Stimulated activated CD8-positive, alpha-beta memory T cell treated with anti-CD3 and anti-CD28 coated beads, Interleukin-15, amount 100 ng/mL, for 1 hour (primary cell): Measurements from ENCODE around the gene KCNQ1.

Experiments
- DNase-seq: peaks from one replicate; pipeline ENCODE4 v3.0.0-alpha.2; 2020; ENCODE audit warnings: low read depth

KCNQ1 gene

DNA sequence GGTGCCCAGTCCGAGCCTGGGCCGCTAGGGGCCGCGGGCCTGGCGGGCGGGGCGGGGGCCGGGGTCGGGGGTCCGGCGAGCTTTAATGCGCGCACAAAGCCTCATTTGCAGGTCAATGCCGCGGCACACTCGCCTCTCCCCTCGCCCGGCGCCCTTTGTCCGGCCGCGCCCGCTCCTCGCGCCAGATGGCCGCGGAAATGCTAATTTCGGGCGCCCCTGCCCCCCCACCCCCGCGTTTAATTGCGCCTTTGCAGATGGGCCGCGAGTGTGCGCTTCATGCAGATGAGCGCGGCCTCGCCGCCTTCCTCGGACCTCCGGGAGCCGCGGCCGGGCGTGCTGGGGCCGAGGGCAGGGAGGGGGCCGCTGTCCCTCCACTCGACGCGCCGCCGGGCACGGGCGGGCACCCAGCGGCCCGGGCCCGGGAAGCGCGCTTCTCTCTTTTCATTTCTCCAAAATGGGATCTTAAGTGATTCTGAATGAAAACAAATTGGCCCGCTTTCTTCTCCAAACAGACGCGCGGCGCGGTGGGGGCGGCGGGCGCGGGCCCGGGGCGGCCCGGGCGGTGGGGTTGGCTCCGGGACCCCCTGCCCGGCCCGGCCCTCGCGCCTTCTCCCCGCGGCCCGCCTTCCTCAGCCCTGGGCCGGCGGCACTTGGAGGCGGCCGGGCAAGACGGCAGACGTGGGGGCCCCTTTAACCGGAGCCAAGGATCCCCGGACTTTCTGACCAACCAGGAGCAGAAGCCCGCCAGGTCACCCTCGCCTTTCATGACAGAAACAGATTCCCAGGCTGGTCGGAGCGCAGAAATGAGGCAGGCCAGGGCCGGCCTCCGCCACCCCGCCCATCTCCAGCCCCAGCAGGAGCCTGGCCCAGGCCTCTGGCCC is 417.8 kb downstream of the KCNQ1 start:
- no peak for DNase-seq

DNA sequence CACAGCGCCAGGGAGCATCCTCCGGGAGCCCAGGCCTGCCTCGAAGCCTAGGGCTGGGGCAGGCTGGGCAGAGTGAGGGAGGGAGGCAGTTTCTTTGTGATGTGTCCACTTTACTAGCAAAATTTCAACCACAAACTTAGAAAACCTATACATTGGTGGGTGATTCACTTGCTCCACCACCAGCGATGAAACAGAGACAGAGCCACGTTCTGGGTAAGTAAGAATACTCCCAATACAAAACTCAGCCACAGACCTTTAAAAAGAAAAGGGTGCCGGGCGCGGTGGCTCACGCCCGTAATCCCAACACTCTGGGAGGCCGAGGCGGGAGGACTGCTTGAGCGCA is 418.4 kb downstream of the KCNQ1 start:
- no peak for DNase-seq

DNA sequence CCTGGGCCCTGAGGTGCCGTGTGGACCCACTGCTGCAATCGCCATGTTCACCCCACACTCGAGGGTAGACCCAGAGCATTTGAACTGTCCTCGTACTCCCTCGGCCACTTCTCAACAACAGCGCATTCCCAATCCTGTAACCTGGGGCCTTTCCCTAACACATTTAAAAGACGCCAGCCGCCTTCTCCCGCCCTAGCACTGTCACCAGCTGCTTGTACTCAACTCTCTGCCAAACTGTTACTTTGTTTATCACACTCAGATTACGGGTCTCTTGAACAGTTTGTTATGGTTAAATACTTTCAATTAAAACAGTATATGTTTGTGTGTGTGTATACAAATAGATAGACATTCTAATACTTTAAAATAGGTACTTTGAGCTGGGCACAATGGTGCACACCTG is 420.1 kb downstream of the KCNQ1 start:
- no peak for DNase-seq

DNA sequence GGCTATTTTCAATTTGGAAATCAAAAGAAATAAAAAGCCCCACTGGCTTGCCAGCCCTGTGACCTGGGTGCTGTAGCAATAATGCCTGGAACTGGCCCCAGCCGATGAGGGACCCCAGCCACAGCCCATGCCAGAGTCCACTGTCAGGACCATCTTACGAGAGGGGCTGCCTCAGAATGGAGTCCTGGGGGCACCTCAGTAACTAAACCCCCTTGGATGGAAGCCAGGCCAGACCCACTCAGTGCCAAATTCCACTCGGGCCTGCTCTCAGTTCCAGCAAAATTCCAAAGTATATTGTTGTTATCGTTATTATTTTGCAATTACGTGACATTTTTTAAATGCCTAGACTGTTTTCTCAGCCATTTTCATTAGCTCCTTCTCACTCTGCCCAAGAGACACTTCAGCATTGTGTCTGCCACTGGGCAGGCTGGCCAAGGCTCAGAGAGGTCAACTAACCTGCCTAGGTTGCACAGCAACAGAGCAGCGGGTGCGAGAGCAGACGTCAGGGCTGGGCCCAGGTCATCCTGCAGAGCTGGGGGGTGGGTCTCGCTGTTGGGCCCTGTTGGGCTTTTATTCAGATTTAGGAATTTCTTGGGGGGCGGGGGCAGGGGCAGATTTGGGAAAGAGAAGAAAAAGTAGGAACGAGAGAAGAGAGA is 421.2 kb downstream of the KCNQ1 start:
- DNase-seq: no peak

DNA sequence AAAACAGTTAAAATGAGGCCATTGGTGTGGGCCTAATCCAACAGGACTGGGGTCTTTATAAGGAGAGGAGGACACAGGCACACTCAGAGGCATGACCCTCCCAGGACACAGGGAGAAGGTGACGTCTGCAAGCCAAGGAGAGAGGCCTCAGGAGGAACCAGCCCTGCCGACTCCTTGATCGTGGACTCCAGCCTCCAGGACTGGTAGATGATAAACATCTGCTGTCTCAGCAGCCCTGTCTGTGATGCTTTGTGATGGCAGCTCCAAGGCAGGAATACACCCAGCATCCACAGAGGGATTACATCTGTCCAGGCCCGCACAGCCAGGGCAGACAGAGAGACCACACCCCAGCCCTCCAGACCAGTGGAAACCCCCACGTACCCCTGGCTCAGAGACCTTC is 422.3 kb downstream of the KCNQ1 start:
- DNase-seq: no peak

DNA sequence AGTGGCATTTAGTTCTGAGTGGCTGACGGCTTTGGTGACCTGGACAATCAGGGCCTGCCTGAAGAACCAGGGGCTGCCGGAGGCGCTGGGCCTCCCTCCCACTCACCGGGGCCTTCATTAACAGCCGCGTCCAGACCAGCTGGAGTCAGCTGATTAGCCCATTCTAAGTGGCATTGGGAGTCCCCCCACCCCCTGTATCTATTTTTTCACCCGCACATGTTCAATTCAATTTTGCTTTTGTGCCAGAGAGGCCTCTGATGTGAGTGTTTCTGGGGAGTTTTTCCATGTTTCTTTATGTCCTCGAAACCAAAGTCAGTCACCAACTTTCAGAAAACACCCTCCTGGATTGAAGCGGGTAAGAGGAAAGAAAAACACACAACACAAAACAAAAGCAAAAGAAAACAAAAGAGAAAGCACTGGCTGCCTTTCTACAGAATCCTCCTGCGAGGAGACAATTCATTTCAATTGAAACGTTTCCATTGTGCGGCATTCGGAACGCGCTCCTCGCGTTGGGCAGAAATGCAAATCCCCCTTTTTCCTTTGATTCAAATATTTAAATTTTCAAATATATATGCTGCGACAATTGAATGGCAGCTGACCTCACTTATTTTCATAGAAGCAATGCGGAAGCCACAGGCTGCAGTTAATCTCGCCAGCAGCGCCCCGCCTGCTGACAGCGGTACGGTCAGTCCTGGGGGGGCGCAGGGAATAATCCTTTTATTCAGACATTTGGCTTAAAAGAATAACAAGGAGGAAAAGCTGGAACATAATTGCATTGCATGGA is 423.1 kb downstream of the KCNQ1 start:
- DNase-seq: no peak

DNA sequence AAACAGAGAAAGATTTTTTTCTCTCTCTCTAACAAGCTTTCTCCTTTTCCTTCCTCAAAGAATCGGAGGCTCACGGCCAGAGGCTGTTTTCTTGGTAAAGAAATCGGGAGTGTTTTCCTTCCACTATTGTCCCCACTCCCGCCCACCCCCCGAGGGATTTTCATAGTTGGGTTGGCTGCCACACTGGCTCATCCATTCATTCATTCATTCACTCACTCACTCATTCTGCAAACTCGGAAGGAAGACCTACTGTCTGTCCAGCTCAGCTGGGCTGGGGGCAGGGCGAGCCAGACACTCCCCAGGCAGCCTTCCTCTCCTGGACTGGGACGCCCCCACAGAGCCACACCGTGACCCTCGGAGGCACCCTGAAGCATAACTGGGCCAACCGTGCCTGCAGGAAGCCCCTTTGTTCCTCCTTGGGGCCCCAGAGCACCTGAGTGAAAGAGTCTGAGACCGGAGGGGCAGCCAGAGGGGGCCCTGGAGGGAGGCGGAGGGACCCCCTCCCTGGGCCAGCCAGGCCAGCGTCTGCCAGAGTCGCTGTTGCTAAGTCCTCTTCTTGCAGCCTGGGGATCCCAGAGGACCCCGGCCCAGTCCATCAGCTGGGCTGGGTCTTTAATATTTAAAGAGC is 423.8 kb downstream of the KCNQ1 start:
- no peak for DNase-seq

DNA sequence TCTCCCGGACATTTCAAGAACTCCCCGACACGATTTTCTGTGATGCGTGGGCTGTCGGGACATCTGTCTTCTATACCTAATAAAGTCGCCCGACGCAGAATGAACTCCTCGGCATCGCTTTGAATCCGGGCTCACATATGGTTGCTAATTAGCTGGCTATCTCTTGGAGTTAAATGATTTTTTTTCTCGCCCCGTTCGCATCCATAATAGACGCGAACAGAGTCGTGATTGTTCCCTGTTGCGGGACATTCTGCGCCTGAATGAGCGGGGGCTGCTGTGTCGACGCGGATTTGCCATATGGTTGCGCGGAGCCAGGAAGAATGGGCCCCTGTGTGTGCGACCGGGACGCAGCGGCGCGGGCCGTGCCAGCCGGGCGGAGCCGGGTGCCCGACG is 424.3 kb downstream of the KCNQ1 start:
- DNase-seq: no peak

DNA sequence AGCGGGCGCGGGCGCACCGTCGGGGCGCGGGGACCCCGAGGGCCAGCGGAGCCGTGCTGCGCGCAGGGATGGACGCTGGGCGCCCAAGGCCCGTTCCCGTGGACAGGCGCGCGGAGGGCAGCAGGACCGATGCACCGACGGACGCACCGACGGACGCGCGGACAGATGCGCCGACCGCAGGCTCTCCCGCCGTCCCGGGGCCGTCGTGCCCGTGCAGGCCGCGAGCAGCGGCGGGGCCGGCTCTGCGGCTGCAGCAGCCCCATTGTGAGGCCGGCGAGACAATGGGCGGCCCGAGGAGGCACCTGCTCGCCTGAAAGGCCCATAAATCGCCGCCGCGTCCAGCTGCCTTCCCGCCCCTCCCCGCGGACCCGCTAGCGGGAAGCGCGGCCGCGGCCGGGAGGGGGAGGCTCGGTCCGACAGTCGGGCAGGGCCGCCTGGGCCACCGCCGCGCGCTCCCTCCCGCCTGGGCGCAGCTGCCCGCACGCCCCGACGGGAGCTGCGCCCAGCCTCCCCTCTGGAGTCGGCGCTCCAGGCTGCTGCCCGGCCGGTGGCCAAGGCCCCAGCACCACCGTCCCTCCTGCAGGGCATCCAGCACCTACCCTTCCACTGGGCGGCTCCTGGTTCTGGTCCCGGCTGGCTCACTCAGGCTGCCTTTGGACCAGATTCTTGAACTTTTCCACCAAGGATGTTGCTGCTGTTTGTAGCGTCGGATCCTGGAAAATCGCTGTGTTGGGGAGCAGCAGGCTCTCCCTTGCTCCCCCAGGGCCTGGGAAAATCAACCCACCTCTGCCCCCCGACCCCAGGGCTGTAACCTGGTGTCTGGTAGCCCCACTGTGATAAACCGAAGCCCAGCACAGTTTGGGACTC is 425.0 kb downstream of the KCNQ1 start:
- no peak for DNase-seq

DNA sequence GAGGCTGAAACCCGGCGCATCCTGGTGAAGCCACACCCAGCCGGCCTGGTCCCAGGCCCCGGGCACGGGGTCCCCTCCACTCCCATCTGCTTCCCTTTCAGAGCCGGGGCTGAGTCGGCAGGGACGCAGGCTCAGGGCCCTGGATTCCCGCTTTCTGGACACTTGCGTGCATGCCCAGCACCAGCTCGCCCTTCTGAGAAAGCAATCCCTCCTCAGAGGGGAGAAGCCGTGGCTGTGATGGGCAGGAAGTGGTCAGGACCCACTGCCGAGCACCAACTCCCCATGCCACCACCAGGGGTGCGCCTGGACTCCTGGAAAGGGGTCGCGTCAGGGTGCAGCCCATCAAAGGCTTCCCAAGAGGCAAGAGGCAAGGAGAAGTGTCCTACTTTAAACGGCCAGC is 425.7 kb downstream of the KCNQ1 start:
- DNase-seq: no peak

DNA sequence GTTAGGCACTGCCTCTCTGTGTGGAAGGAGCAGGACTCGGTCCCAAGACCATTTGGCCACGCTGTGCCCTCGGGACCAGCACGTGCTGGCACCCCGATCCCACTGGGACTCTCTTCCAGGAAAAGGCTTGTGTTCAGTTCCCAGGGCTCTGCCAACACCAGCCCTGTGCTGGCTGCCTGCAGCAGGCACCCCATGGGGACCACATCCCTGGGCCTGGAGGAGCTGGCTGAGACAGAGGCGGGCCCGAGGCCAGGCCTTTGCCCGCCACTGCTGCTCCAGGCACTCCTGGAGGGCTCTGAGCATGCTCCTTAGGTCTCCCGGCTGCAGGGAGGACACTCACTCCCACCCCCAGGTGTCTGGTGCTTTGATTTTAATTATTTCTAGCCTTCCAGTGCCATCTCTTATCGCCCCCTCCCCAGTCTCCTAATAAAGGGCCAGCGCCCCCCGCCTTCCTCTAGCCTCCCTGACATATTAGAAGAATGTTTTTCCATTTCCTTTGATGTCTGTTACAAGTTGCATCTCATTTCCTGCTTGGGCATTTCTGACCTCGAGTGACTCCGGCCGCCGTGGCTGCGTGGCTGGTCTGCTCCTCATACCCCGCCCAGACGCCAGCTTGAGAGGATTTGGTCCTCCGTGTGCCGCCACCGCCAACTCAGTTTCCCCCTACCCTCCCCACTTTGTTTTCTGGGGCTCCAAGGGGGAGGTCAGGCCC is 426.3 kb downstream of the KCNQ1 start:
- DNase-seq: no peak

DNA sequence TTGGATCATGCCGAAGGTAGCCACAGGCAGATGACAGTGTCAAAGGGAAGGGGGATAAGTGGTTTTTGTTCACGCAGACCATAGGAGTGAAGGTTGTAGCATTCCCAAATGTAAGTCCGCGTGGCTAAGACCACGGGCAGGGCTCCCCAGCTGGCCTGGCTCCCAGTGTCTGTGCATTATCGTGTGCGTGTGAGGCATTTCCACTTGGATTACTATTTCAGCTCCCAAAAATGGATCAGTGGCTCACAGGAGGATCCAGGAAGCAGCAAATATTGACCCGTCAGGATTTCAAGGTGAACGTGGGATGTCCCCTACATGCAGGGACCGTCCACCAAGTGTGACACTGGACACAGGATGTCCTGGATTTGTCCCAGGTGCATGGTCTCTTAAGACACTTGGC is 430.2 kb downstream of the KCNQ1 start:
- DNase-seq: no peak

DNA sequence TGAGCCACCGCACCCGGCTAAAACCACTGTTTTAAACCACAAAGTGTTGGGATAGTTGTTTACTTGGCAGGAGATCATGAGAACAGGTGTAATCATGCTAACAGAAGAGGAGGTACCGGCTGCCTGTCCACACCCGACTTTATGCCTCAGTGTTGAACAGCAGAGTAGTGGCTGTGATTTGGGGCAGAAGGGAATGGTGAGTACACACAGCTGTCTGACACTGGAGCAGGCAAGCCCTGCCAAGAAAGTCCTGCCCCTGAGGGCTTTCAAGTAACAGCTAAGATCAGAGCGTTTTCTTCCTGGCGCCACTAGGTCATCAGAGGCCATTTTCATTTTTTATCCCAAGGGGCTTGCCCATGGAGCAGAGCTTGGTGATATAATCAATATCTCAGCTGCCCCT is 432.7 kb downstream of the KCNQ1 start:
- DNase-seq: no peak

DNA sequence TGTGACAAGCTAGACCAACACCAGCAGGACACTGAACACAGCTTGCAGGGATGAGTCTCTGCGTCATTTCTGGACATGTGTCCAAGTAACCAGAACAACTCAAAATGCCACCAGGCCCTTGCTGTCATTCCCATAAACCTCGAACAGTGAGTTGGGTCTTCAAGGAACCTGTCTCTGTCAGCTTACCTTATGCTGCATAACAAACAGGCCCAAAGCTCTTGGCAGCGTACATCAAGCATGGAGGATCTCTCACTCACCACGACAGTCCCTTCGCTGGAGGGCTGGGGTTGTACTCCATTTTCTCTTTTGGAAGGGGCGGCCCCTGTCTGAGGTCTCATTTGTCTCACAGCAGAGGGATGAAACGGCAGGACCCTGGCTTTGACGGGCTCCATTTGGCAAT is 434.0 kb downstream of the KCNQ1 start:
- no peak for DNase-seq

DNA sequence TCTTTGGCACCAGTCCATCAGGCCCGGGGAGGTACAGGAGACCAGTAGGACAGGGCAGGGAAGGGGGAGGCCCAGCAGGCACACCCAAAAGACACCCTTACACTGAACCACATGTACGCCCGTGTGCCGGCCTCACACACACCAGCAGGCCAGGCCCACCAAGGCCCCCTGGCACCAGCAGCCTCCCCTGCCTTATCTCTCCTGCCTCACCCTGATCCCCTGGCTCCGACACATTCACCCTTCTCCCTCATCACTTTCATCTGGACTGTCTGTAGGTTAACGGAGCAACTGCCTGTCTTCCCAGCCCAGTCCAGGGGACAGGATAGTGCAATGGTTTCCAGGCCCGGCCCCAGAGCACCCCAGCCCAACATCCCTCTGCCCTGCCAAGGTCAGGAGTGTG is 435.8 kb downstream of the KCNQ1 start:
- DNase-seq: no peak

DNA sequence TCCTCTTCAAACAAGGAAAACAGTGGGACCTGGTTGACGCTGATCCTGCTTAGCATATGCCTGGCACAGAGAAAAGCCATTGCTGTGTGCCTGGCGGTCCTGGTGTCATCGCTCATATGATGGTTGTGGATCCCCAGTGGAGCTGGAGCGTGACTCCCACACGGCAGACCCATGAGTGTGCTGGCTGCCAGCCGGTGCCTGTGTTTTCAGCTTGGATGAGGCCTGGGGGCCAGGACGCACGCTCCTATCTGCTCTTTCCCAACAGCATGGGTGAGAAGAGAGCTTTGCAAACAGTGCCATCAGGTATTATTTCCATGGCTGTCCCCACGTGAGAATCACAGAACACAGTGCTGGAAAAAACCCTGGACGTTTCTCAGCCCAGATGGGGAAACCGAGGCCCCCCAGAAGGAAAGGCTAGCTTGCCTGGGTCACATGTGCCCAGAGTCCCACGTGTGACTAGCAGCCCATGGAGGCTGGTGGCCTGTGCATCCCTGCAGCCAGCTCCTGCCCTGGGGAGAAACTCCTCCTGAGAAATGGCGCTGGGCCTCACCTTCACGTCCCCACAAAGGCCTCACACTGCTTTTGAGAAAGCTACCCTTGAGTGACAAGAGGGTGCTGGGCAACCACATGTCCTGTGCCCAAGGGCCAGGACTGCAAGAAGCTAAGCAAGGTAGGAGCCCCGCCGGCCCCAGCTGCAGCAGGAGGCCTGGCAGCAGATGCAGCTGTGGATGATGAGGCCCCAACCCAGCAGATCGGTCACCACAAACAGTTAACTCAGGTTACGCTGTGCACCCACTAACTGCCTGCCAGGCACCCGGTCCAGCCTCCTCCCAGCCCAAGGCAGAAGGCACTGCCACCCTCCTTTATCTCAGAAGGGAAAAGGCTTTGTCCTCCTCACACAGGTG is 436.5 kb downstream of the KCNQ1 start:
- DNase-seq: no peak

DNA sequence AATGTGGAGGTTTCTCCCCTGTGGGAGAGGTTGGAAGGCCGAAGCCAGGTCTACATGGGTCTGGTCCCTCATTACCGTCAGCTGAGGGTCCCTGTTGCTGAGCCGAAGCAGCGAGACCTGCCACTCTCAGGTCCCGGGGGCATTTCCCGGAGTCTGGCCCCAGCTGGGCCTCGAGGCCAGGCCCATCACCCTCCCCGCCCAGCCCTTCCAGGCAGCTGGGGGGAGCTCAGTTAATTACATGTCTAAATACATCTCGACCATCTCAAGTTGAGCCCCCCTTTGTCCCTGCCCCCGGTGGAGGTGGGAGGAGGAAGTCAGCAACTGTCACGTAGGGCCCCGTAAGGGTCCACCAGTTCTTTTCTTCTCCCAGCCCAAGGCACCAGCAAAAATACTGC is 437.2 kb downstream of the KCNQ1 start:
- DNase-seq: no peak

DNA sequence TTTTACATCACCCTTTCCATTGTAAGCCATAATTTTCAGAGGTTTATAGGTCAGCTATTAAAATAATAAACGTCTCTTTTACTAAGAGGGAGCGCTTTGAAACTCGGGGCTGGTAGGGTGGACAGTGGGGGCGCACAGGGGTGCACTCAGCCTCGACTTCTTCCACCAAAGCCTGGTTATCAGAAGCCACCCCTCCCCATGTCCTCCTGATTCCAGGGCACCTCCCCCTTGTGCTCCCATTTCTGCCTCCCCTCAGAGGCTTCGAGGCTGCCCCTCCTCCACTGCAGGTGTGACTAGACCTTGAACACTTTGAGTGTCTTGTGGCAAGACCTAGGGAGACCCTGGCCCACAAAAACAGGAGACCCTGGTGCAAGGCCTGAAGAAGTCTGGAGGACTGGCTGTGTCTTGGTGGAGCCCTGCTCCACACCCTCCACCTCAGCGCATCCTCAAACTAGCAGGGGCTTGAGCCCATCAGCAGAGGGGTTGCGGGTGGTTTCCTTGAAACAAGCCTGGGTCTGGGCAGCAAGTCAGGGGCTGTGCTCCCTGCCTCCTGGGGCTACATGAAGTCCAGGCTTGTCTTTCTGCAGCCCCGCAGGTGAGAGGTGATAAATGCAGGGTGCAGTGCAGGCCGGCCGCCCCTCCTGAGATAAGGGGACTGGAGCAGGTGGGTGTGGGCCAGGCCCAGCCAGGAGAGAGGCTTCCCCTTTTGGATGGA is 437.7 kb downstream of the KCNQ1 start:
- no peak for DNase-seq

DNA sequence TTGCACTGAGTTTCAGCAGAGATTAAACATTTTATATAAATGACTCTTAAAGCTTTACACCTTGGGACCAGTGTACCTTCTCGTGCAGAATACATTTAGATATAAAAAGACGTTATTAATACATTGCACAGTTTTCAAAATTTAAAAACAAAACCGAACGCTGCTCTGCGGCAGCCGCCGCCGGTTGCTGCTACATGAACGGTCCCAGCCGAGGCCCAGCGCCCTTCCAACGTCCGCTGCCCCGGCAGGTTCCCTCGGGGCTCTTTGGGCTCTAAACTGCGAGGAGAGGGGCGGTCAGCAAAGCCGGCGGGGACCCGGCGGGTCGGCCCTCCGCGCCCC is 438.8 kb downstream of the KCNQ1 start:
- DNase-seq: no peak
